Measurements from ENCODE around the gene ZSWIM4. TPM values are rescaled to one million over a fixed set of nuclear protein-coding genes. Genes with fewer than 3 reads are reported as not detected.

The ZSWIM4 gene
- total RNA-seq, 2 experiments from 2014 or later = 8.1 to 8.4 TPM

DNA sequence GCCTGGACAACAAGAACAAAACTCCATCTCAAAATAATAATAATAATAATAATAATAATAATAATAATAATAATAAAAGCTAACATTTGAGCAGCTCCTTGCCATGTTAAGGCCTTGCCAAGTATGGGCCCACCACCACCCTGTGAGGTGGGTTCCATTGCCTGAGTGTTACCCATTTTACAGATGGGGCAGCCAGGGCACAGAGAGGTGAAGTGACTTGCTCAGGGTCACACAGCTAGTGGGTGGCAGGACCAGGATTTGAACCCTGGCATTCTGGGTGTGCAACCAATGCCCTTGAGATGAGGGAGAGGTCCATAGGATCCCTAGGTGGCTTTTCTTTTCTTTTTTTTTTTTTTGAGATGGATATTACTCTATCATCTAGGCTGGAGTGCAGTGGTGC, 29.5 kb downstream of the ZSWIM4 start:
- CTCF ChIA-PET = interaction anchor here (0.6 to 1.2 kb wide), 2 partner anchors 37 to 225 kb away, joined by 3 to 4 read pairs; no protein-coding TSS in a partner anchor
- no peak for ATAC-seq
- Mint-ChIP-seq H3K27me3 (no peaks in the 10 kb centered on the region), H3K36me3 (peaks cover 6% of the 10 kb centered on the region), H3K27ac (no peak overlapping the region), H3K4me1 (peaks cover 7% of the 10 kb centered on the region), H3K4me3 (no peak overlapping the region), H3K9me3 (ENCODE audit: low read depth) (no peaks in the 10 kb centered on the region)
- DNase-seq = no peak

DNA sequence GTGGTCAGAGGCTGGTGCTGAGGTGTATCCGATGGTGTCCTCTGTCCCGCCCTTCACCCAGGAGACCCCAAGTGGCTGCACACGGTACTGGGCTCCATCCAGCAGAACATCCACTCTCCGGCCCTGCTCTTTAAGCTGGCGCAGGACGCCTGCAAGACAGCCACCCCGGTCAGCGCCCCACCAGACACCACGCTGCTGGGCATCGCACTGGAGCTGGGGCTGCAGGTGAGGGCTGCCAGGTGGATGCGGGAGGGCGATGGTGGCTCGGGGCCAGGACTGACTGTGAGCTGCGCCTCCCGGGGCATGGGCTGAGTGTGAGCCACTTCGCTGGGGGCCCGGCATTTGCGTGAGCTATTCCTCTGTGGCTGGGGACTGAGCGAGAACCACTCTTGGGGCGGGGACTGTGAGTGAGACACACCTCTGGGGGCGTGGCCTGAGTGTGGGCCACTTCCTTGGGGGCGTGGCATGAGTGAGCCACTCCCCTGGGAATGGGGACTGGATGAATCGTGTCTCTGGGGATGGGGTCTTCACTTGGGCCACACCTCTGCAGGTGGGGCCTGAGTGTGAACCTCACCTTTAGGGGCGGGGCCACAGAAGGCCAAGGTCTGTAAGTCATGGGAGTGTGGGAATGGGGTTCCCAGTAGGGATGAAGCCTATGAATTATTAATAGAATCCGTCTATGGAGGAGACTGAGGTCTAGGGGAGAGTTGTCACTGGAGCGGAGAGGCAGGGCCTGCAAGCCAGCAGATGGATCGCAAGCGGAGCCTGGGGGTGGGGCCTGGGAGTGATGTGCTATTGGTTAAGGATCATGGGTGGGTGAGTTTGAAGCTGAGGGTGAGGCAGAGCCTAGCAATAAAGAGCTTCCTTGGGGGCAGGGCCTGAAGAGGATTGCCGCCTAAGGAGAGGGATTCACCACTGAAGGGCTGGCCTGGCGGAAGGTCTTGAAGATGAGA, 30.5 kb downstream of the ZSWIM4 start:
- no peak overlapping the region for H3K4me3 Mint-ChIP-seq
- peaks cover 12% of the 10 kb centered on the region for H3K36me3 Mint-ChIP-seq
- ATAC-seq (peak; percentile 18), DNase-seq (no peak)
- peaks cover 7% of the 10 kb centered on the region for H3K4me1 Mint-ChIP-seq
- no peak overlapping the region for H3K27ac Mint-ChIP-seq
- no peaks in the 10 kb centered on the region for H3K27me3 Mint-ChIP-seq
- CTCF ChIA-PET = interaction anchor here (0.6 kb wide), 1 partner anchor 114 kb away, joined by 3 read pairs; no protein-coding TSS in a partner anchor
- no peaks in the 10 kb centered on the region for H3K9me3 Mint-ChIP-seq (ENCODE audit: low read depth)

DNA sequence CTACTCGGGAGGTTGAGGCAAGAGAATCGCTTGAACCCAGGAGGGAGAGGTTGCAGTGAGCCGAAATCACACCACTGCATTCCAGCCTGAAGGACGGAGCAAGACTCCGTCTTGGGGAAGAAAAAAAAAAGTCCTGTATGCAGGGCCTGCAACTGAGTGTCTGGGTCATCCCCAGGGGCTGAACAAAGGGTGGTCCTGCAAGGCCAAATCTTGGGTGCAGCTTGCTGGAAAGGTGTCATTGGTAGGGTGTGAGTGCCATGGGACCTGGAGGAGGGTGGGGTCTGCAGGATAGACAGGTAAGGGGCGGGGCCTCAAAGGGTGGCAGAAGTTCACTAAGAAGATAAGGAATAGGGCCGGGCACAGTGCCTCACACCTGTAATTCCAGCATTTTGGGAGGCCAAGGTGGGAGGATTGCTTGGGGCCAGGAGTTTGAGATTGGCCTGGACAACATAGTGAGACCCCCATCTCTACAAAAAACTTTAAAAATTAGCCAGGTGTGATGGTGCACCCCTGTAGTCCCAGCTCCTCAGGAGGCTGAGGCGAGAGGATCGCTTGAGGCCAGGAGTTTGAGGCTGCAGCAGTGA, 31.5 kb downstream of the ZSWIM4 start:
- DNase-seq (no peak), ATAC-seq (no peak)
- Mint-ChIP-seq H3K36me3 (peaks cover 14% of the 10 kb centered on the region), H3K4me3 (no peak overlapping the region), H3K9me3 (ENCODE audit: low read depth) (no peaks in the 10 kb centered on the region), H3K27ac (no peak overlapping the region), H3K4me1 (peaks cover 8% of the 10 kb centered on the region), H3K27me3 (no peaks in the 10 kb centered on the region)
- CTCF ChIA-PET = interaction anchor here (1.3 kb wide), 1 partner anchor 19 kb away, joined by 3 read pairs; no protein-coding TSS in a partner anchor

DNA sequence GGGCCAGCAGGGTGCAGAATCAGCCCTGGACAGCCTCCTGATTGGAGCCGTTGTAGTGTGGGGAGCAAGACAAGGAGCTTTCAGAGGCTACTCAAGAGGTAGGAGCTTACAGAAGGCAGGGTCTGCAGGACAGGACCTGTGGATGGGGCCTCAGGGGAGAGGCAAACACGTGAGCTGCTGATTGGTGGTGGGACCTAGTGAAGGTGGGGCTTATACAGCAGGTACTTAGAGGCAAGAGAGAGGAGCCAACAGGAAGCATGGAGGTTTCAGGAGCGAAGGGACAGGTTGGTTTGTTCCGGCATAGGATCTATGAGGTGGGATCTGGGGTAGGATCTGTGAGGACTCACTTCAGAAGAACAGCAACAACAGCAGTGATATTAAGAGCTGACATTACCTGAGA, 32.4 kb downstream of the ZSWIM4 start:
- Mint-ChIP-seq H3K27ac (no peak overlapping the region), H3K4me3 (no peak overlapping the region), H3K4me1 (peaks cover 7% of the 10 kb centered on the region), H3K36me3 (peaks cover 15% of the 10 kb centered on the region), H3K9me3 (ENCODE audit: low read depth) (no peaks in the 10 kb centered on the region), H3K27me3 (no peaks in the 10 kb centered on the region)
- CTCF ChIA-PET = interaction anchor here (0.7 to 1.3 kb wide), 3 partner anchors 8 to 34 kb away, joined by 3 to 7 read pairs (median 3); no protein-coding TSS in a partner anchor
- DNase-seq = no peak
- no peak for ATAC-seq

DNA sequence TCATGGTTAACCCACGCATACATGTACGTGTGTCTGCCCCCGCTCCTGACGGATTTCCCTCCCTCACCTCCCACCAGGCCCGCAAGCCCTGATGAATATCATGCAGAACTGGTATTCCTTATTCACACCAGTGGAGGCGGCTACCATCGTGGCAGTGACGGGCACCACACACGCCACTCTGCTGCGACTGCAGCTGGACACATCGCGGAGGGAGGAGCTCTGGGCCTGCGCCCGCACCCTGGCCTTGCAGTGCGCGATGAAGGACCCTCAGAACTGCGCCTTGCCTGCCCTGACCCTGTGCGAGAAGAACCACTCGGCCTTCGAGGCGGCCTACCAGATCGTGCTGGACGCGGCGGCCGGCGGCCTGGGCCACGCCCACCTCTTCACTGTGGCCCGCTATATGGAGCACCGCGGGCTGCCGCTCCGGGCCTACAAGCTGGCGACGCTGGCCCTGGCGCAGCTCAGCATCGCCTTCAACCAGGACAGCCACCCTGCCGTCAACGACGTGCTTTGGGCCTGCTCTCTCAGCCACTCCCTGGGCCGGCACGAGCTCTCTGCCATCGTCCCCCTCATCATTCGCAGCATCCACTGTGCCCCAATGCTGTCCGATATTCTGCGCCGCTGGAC, 35.0 kb downstream of the ZSWIM4 start:
- Mint-ChIP-seq H3K4me3 (no peak overlapping the region), H3K36me3 (peaks cover 28% of the 10 kb centered on the region), H3K27me3 (no peaks in the 10 kb centered on the region), H3K4me1 (peaks cover 28% of the 10 kb centered on the region), H3K27ac (no peak overlapping the region), H3K9me3 (ENCODE audit: low read depth) (no peaks in the 10 kb centered on the region)
- ATAC-seq (no peak), DNase-seq (no peak)
- CTCF ChIA-PET = interaction anchor here (1.0 to 1.6 kb wide), 2 partner anchors 11 to 33 kb away, joined by 3 read pairs; no protein-coding TSS in a partner anchor

DNA sequence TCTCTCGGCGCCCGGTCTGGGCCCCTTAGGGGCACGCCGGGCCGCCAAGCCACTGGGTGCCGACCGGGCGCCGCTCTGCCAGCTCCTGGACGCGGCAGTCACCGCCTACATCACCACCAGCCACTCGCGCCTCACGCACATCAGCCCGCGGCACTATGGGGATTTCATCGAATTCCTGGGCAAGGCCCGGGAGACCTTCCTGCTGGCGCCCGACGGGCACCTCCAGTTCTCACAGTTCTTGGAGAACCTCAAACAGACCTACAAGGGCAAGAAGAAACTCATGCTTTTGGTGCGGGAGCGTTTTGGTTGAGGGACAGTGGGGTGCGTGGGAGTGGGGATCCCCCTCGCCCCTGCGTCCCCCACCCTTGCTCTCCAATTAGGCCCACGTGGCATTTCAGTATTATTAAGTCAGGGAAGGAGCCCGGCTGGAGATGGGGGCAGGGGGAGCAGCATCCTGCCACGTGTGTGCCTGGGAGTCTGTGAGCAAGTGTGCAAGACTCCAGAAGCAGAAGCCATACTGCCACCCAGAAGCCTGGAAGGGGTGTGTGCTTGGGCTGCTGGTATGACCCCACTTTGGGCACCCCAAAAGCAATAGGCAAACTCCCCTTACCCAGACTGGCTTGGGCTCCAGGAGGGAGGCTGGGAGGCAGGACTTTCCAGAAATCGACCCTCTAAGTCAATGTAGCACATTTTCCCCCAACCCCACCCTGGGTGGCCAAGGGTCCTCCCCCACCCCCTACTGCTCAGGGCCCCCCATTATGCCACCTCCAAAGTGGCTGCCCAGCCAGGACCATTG, 35.7 kb downstream of the ZSWIM4 start:
- Mint-ChIP-seq H3K27ac (no peak overlapping the region), H3K4me3 (no peak overlapping the region), H3K36me3 (peaks cover 28% of the 10 kb centered on the region), H3K9me3 (ENCODE audit: low read depth) (no peaks in the 10 kb centered on the region), H3K4me1 (peaks cover 32% of the 10 kb centered on the region), H3K27me3 (no peaks in the 10 kb centered on the region)
- DNase-seq (no peak), ATAC-seq (no peak)
- CTCF ChIA-PET = no interaction called here

DNA sequence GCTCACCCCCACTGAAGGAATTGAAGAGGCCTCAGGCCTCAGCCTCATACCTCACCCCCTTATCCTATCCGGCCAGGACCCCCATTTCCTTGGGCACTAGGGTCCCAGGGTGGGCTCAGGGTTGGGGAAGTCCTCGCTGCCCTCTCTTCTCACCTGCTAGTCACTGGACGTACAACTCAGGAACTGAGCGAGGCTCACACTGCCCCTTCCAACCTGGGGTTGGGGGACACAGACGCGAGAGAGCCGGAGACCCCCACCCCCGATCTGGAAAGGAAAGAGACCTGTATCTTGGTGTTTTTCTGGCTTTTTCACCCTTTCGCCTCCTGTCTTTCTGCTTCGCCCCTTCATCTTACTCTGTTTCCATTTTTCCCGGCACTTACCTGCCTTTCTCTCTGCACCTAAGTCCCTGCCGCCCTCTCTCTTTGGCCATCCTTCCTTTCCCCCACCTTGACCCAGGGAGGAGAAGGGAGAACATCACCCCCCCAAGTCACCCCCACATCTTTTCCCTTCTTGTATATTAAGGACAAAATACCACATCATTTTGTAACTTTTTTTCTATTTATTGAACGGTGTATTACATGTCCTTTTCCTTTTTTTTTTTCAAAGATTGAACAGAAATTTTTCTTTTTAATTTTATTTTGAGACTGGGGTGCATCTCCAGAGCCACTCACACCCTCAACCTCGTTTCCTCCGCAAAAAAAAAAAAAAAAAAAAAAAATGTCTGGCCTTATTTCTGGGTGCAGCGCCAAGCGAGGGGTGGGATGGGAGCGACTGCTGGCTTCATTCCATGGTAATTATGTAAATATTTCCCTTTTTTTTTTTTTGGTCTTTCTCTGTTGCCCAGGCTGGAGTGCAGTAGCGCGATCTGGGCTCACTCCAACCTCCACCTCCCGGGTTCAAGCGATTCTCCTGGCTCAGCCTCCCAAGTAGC, 36.6 kb downstream of the ZSWIM4 start:
- Mint-ChIP-seq H3K4me1 (peaks cover 35% of the 10 kb centered on the region), H3K9me3 (ENCODE audit: low read depth) (no peaks in the 10 kb centered on the region), H3K36me3 (peaks cover 28% of the 10 kb centered on the region), H3K27ac (peak overlapping the region; percentile 21), H3K27me3 (no peaks in the 10 kb centered on the region), H3K4me3 (no peak overlapping the region)
- CTCF ChIA-PET = interaction anchor here (1.4 kb wide), 1 partner anchor 11 kb away, joined by 4 read pairs; no protein-coding TSS in a partner anchor
- DNase-seq (no peak), ATAC-seq (no peak)

DNA sequence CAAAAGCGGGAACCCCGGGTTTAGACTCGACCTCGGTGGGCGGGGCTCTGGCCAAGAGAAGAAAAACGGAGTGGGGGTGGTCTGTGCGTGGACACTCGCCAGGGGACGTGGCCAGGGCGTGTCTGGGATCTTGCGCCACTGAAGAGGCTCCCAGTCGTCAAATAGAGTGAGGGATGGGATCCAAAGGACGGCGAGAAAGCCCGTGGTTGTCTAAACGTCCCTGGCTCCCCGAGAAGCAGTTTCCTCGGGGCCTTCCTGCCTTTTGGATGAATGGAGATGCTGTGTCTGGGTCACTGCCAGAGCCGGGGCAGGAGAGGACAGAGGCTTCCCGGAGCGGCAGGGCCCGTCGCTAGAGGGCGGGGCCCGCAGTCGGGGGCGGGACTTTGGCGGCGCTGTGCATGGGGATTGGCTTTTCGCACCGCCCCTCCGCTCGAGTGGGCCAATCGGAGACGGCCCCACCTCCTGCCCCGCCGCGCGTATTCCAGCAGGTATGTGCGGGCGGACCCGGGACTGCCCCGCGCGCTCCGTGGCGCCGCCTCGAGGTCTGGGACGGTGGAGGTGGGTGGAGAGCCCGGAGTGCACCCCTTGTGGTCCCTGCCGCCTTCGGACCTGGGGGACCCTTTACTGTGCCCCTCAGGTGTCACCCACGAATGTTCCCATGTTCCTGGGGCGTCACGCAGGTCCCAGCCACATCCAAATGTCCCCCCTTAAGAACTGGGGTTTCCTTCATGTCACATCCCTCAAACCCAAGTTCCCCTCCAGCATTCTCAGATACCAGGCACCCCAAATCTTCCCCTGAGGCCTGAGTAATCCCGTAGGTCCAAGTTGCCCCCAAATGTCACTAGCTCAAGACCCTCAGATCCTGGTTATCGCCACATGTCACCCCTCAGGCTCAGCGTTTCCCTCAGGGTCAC, 38.3 kb downstream of the ZSWIM4 start:
- peaks cover 37% of the 10 kb centered on the region for H3K36me3 Mint-ChIP-seq
- peak overlapping the region; percentile 84 for H3K27ac Mint-ChIP-seq
- H3K4me3 Mint-ChIP-seq = peak overlapping the region; percentile 73
- CTCF ChIA-PET = interaction anchor here (1.0 to 1.4 kb wide), 4 partner anchors 13 to 49 kb away, joined by 4 to 7 read pairs (median 4); no protein-coding TSS in a partner anchor
- no peaks in the 10 kb centered on the region for H3K9me3 Mint-ChIP-seq (ENCODE audit: low read depth)
- H3K4me1 Mint-ChIP-seq = peaks cover 45% of the 10 kb centered on the region
- DNase-seq = peak; percentile 95
- ATAC-seq = peak; percentile 78
- H3K27me3 Mint-ChIP-seq = no peaks in the 10 kb centered on the region

DNA sequence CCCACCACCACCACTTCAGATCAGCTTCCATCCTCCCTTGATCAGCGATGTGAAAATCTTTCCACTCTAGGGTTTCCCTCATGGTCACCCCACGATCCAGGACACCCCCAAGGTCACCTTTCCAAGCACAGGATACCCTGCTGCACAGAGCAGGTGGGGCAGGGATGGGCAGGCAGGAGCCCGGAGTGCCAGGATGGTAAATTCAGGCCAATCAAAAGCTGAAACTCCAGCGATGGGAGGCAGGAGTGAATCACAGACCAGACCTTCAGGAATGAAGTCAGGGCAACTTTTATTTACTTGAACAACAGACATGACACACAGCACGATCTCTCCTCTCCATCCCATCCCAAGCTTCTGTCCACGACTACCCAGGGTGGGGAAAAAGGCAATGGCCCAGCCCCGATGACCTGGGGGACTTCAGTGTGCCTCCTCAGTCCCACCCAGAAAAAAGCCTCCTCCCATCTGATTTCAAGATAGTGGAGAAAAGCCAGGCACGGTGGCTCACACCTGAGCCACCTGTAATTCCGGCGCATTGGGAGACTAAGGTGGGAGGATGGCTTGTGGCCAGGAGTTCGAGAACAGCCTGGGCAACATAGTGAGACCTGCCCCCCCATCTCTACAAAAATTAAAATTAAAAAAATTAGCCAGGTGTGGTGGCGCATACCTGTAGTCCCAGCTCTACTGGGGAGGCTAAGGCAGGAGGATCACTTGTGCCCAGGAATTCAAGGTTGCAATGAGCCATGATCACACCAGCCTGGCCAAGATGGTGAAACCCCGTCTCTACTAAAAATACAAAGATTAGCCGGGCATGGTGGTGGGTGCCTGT, 39.2 kb downstream of the ZSWIM4 start:
- peak overlapping the region; percentile 73 for H3K4me3 Mint-ChIP-seq
- peaks cover 41% of the 10 kb centered on the region for H3K36me3 Mint-ChIP-seq
- H3K4me1 Mint-ChIP-seq = peaks cover 52% of the 10 kb centered on the region
- DNase-seq = no peak
- H3K9me3 Mint-ChIP-seq (ENCODE audit: low read depth) = no peaks in the 10 kb centered on the region
- CTCF ChIA-PET = interaction anchor here (1.3 kb wide), 2 partner anchors 28 to 37 kb away, joined by 4 to 7 read pairs; no protein-coding TSS in a partner anchor
- H3K27ac Mint-ChIP-seq = peak overlapping the region; percentile 84
- ATAC-seq = no peak
- H3K27me3 Mint-ChIP-seq = no peaks in the 10 kb centered on the region

DNA sequence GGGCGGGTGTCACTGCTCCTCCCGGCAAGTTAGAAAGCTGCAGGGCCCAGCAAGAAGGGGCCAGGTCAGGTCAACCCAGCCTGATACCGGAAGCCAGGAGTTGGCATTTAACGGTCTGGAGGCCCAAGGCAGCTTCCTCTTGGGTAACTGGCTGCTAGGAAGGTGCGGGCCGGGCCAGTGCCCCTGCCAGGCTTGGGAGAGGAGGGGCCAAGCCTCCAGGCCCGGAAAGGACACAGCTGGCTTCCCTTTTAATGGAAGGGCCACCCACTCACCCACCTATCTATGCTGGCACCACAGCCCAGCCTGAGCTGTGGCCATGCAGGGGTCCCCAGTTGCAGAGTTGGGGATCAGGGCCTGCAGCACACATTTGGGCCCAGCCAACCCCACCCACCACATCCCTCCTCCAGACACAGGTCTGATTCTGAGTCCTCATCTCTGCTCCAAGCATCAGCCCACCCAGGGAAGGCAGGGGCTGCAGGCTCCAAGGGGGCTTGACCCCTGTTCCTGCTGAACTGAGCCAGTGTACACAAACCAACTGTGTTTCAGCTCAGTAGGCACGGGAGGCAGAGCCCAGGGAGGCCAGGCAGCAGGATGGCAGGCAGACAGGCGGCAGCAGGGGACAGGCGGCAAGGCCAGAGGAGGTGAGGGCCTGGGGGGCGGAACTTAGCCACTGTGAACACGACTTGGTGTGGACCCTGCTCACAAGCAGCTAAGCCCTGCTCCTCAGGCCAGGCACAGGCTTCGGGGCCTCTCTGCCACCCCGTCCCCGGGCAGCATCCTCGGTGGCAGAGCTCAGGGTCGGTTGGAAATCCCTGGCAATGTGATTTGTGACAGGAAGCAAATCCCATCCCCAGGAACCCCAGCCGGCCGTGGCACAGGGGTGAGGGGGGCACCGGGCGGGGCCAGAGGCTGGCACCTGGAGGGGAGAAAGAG, 40.8 kb downstream of the ZSWIM4 start:
- DNase-seq (no peak), ATAC-seq (no peak)
- Mint-ChIP-seq H3K4me1 (peaks cover 52% of the 10 kb centered on the region), H3K27ac (peak overlapping the region; percentile 91), H3K9me3 (ENCODE audit: low read depth) (no peaks in the 10 kb centered on the region), H3K27me3 (no peaks in the 10 kb centered on the region), H3K4me3 (peak overlapping the region; percentile 67), H3K36me3 (peaks cover 46% of the 10 kb centered on the region)
- CTCF ChIA-PET = interaction anchor here (0.9 to 5.9 kb wide), 14 partner anchors 11 to 238 kb away, joined by 3 to 50 read pairs (median 6); partner anchors contain the start of gene ZSWIM4
